ENCODE data around the gene ETV5.

GRCh38 chr3:186142393-186142932 is 33.6 kb upstream of the ETV5 start:
- TF ChIP-seq POLR2A (IDR thresholded peaks at IDR 0.05; ENCODE audit: low read depth, low read length) (no peak), CTCF (IDR thresholded peaks at IDR 0.05; ENCODE audit: extremely low read depth in 1 of 2, insufficient read depth in 1 of 2, low read depth in 1 of 2, low read length in 2 of 2) (no peak), EZH2 (IDR thresholded peaks at IDR 0.05; ENCODE audit: borderline replicate concordance, low read depth, low read length, severe bottlenecking) (no peak), POLR2AphosphoS5 (IDR thresholded peaks at IDR 0.05; ENCODE audit: insufficient read depth, low read depth, low read length) (no peak), GATA2 (IDR thresholded peaks at IDR 0.05; ENCODE audit: insufficient read depth, insufficient read length, low read depth, low read length) (no peak), MAX (IDR thresholded peaks at IDR 0.05; ENCODE audit: insufficient read depth, insufficient read length) (no peak)
